B cell (primary cell): ENCODE results near the gene OOSP4A. TPM values are rescaled to one million over a fixed set of nuclear protein-coding genes. Genes with fewer than 3 reads are reported as not detected.

Experiments
- ATAC-seq: fragments of 200-7000 bp; cut with Tn5 transposase; one replicate; pipeline ENCODE4 v1.10.0; 2021; ENCODE audit warnings: low read depth, mild to moderate bottlenecking, moderate number of reproducible peaks, moderate library complexity
- CTCF ChIA-PET: fragments of 350-600 bp; sonication (Branson Sonifier 250); formaldehyde crosslinking; loops from one replicate; lab custom pipeline; 2021; ENCODE audit warnings: antibody characterized with exemption, inconsistent platforms; lab: Charles Lee
- POLR2A ChIA-PET: fragments of 350-600 bp; sonication (Branson Sonifier 250); formaldehyde crosslinking; loops from one replicate; lab custom pipeline; 2021; ENCODE audit warnings: antibody characterized with exemption; lab: Charles Lee
- DNase-seq: peaks from one replicate; pipeline ENCODE4 v3.0.0; 2013
- H2AFZ ChIP-seq: 2 replicates; pipeline ENCODE4 v1.6.1; 2012; ENCODE audit warnings: mild to moderate bottlenecking, low read depth, low read length; ENCODE audit not compliant: insufficient read depth, poor library complexity, severe bottlenecking
- H3K27ac ChIP-seq, 2 donors: 1 replicate in 1 of 2; 2 replicates in 1 of 2; pipeline ENCODE4 v1.5.1; 2012 to 2013; ENCODE audit warnings: low read length in 2 of 2, mild to moderate bottlenecking in 2 of 2, moderate library complexity in 1 of 2
- H3K27me3 ChIP-seq, 4 experiments: fragments of 200-600 bp in 1 of 4; sonication (generic) in 1 of 4; replicated peaks in 1 of 4; 1 replicate in 2 of 4; 2 replicates in 2 of 4; pipeline versions ENCODE4 v1.6.1 to v1.7.0; 2013 to 2016; ENCODE audit warnings: low read length in 3 of 4, mild to moderate bottlenecking in 2 of 4, mixed read lengths in 1 of 4, moderate library complexity in 1 of 4; ENCODE audit not compliant: insufficient read depth in 4 of 4, control insufficient read depth in 3 of 4; ENCODE audit errors: control extremely low read depth in 1 of 4
- H3K36me3 ChIP-seq, 2 experiments: replicated peaks in 1 of 2; 1 replicate in 1 of 2; 2 replicates in 1 of 2; pipeline versions ENCODE4 v1.6.1 to v1.7.1; 2013; ENCODE audit warnings: low read length in 1 of 2; ENCODE audit not compliant: insufficient read depth in 2 of 2, control insufficient read depth in 1 of 2; ENCODE audit errors: control extremely low read depth in 1 of 2, extremely low read depth in 1 of 2
- H3K4me1 ChIP-seq, 2 donors: fragments of 200-600 bp in 1 of 2; sonication (generic) in 1 of 2; 1 replicate in 1 of 2; 2 replicates in 1 of 2; pipeline versions ENCODE4 v1.5.1 to v1.6.1; 2013 to 2017; ENCODE audit warnings: low read length in 2 of 2; ENCODE audit not compliant: control insufficient read depth in 2 of 2, insufficient read depth in 2 of 2
- H3K4me2 ChIP-seq: replicated peaks from 2 replicates; pipeline ENCODE3; 2012; ENCODE audit warnings: mild to moderate bottlenecking, low read depth, low read length; ENCODE audit not compliant: poor library complexity, severe bottlenecking
- H3K4me3 ChIP-seq, 5 experiments: fragments of 200-600 bp in 1 of 5; sonication (generic) in 1 of 5; 1 replicate in 3 of 5; 2 replicates in 2 of 5; pipeline versions ENCODE4 v1.5.1 to v1.7.0; 2011 to 2016; ENCODE audit warnings: low read length in 4 of 5, mild to moderate bottlenecking in 4 of 5, low read depth in 2 of 5, control low read depth in 1 of 5, moderate library complexity in 1 of 5; ENCODE audit not compliant: insufficient read depth in 1 of 5; ENCODE audit errors: control extremely low read depth in 1 of 5, extremely low read depth in 1 of 5
- H3K79me2 ChIP-seq: fragments of 200-600 bp; sonication (generic); one replicate; pipeline ENCODE4 v1.6.0; 2016; ENCODE audit warnings: low read length; ENCODE audit not compliant: control insufficient read depth, insufficient read depth
- H3K9ac ChIP-seq: fragments of 200-600 bp; sonication (generic); 2 replicates; pipeline ENCODE4 v1.6.1; 2017; ENCODE audit warnings: mild to moderate bottlenecking, low read length, moderate library complexity
- H3K9me3 ChIP-seq, 3 donors: one replicate each; pipeline versions ENCODE4 v1.6.1 to v1.7.1; 2013; ENCODE audit warnings: low read length in 2 of 3; ENCODE audit not compliant: control insufficient read depth in 2 of 3, insufficient read depth in 1 of 3; ENCODE audit errors: control extremely low read depth in 1 of 3
- H4K20me1 ChIP-seq: 2 replicates; pipeline ENCODE4 v1.6.0; 2012; ENCODE audit warnings: mild to moderate bottlenecking, low read length; ENCODE audit not compliant: insufficient read depth, control insufficient read depth, poor library complexity, severe bottlenecking
- H3K27ac Mint-ChIP-seq: one replicate; pipeline ENCODE4 v1.8.0; 2021; ENCODE audit warnings: mixed read lengths
- H3K27me3 Mint-ChIP-seq: one replicate; pipeline ENCODE4 v1.8.0; 2021; ENCODE audit warnings: mixed read lengths
- H3K4me1 Mint-ChIP-seq: one replicate; pipeline ENCODE4 v1.8.0; 2021; ENCODE audit warnings: mixed read lengths
- H3K4me3 Mint-ChIP-seq: one replicate; pipeline ENCODE4 v1.8.0; 2021; ENCODE audit warnings: mixed read lengths
- H3K9me3 Mint-ChIP-seq: one replicate; pipeline ENCODE4 v1.8.0; 2022; ENCODE audit warnings: mixed read lengths; ENCODE audit not compliant: insufficient read depth
- CTCF ChIP-seq: fragments of 200-600 bp; IDR thresholded peaks from one replicate; pipeline ENCODE4 v1.8.0; 2022; ENCODE audit warnings: antibody characterized with exemption, mild to moderate bottlenecking
- EZH2 ChIP-seq: IDR thresholded peaks from 2 replicates; pipeline ENCODE4 v1.6.1; 2012; ENCODE audit warnings: borderline replicate concordance, low read depth, mild to moderate bottlenecking, moderate library complexity, low read length; ENCODE audit not compliant: insufficient read depth, poor library complexity, severe bottlenecking
- WGBS: methylation state at CpG from one replicate; pipeline ENCODE4 v1.1.5; 2013; ENCODE audit warnings: missing lambda C conversion rate; ENCODE audit not compliant: insufficient coverage; 5-methylcytosine and 5-hydroxymethylcytosine counted together
- intact Hi-C: fragments of 100-400 bp; cut with micrococcal nuclease; formaldehyde crosslinking; loops from one replicate; pipeline ENCODE4 v1.10.0; 2022
- polyA plus RNA-seq: library from polyadenylated mRNA; depleted of rRNA; stranded (reverse); fragments of >200 nt; gene quantifications from 2 replicates; pipeline ENCODE4 v1.2.3, GENCODE V29; 2012
- total RNA-seq, 2 donors: library from RNA; stranded (reverse); fragments of 120-200 nt in 1 of 2; gene quantifications; 1 replicate in 1 of 2; 2 replicates in 1 of 2; pipeline versions ENCODE4 v1.2.3 to v1.2.4, GENCODE V29; 2013 to 2022

Gene OOSP4A
- total and polyA plus RNA-seq, 2 donors (not counting 1 experiment from before 2014, with no cell fraction given), result not detected

GRCh38 chr11:59954219-59954847 is 9.5 kb upstream of the OOSP4A start:
- no peak for DNase-seq
- no peaks in the 10 kb centered on the region for H3K9me3 Mint-ChIP-seq
- Histone ChIP-seq H3K4me2 (no peak overlapping the region), H3K27ac (no peak overlapping the region), H2AFZ (no peak overlapping the region), H3K79me2 (no peaks in the 10 kb centered on the region), H3K9me3 (no peaks in the 10 kb centered on the region), H3K36me3 (no peaks in the 10 kb centered on the region), H4K20me1 (no peaks in the 10 kb centered on the region), H3K4me1 (no peaks in the 10 kb centered on the region), H3K4me3 (no peak overlapping the region), H3K27me3 (no peaks in the 10 kb centered on the region), H3K9ac (no peak overlapping the region)
- H3K27ac Mint-ChIP-seq, result no peak overlapping the region
- intact Hi-C loops, result no loop called here
- TF ChIP-seq EZH2, result no peak
- no peak for TF ChIP-seq CTCF
- no peaks in the 10 kb centered on the region for H3K4me1 Mint-ChIP-seq
- CTCF ChIA-PET, result no interaction called here
- no peak for ATAC-seq
- WGBS, result no CpG with 5 or more reads among the region's 3 CpGs
- peaks cover 17% of the 10 kb centered on the region for H3K27me3 Mint-ChIP-seq
- POLR2A ChIA-PET, result no interaction called here
- H3K4me3 Mint-ChIP-seq, result no peak overlapping the region

- Mint-ChIP-seq H3K4me1 (no peaks in the 10 kb centered on the region), H3K27me3 (peaks cover 6% of the 10 kb centered on the region), H3K27ac (no peak overlapping the region), H3K9me3 (no peaks in the 10 kb centered on the region), H3K4me3 (no peak overlapping the region)
- Histone ChIP-seq H3K4me3 (no peak overlapping the region), H3K9ac (no peak overlapping the region), H3K4me1 (no peaks in the 10 kb centered on the region), H3K36me3 (no peaks in the 10 kb centered on the region), H4K20me1 (no peaks in the 10 kb centered on the region), H3K27ac (no peak overlapping the region), H3K27me3 (no peaks in the 10 kb centered on the region), H3K4me2 (no peak overlapping the region), H3K79me2 (no peaks in the 10 kb centered on the region), H2AFZ (no peak overlapping the region), H3K9me3 (no peaks in the 10 kb centered on the region)
- intact Hi-C loops, result no loop called here
- no CpG with 5 or more reads among the region's 4 CpGs for WGBS
- no peak for ATAC-seq
- no peak for DNase-seq
- CTCF ChIA-PET, result no interaction called here
- TF ChIP-seq EZH2 (no peak), CTCF (no peak)
- POLR2A ChIA-PET, result no interaction called here
Observed at GRCh38 chr11:59957094-59957493, 6.7 kb upstream of the OOSP4A start.
